SH-SY5Y (cell line): ENCODE measurements around the gene PDCD1.

Experiments
- GATA2 ChIP-seq: IDR thresholded peaks from 2 replicates; pipeline ENCODE4 v1.6.1; 2011; ENCODE audit warnings: mild to moderate bottlenecking, low read depth, low read length
- GATA3 ChIP-seq: IDR thresholded peaks from 2 replicates; pipeline ENCODE4 v1.6.1; 2011; ENCODE audit warnings: low read depth, mild to moderate bottlenecking, low read length, moderate library complexity

GRCh38 chr2:241885291-241885945 lies 26.7 kb upstream of the PDCD1 start:
- no peak for TF ChIP-seq GATA3
- TF ChIP-seq GATA2 = no peak
